SK-N-SH treated with all-trans-retinoic acid at 6 μM for 48 hours (cell line): ENCODE data around the gene PHLDA2.

Source experiments
- ARNTL ChIP-seq: fragments of 450-650 bp; formaldehyde crosslinking; IDR thresholded peaks from 2 replicates; pipeline ENCODE4 v1.5.0; 2020; ENCODE audit warnings: low read depth, mild to moderate bottlenecking, moderate library complexity, borderline replicate concordance
- PPARA ChIP-seq: fragments of 250-450 bp; sonication (Bioruptor Pico); IDR thresholded peaks from 2 replicates; pipeline ENCODE4 v1.5.0; 2020; ENCODE audit warnings: mild to moderate bottlenecking, borderline replicate concordance
- SNAI2 ChIP-seq: fragments of 250-450 bp; sonication (Bioruptor Pico); IDR thresholded peaks from 2 replicates; pipeline ENCODE4 v1.5.0; 2020; ENCODE audit warnings: mild to moderate bottlenecking, moderate library complexity
- TOX ChIP-seq: fragments of 250-450 bp; sonication (Bioruptor Pico); IDR thresholded peaks from 2 replicates; pipeline ENCODE4 v1.8.0; 2021; ENCODE audit warnings: mild to moderate bottlenecking, moderate library complexity, borderline replicate concordance
- ZFP30 ChIP-seq: fragments of 450-650 bp; formaldehyde crosslinking; IDR thresholded peaks from 2 replicates; pipeline ENCODE4 v1.5.0; 2022; ENCODE audit warnings: mild to moderate bottlenecking, moderate library complexity
- ZNF70 ChIP-seq: fragments of 450-650 bp; formaldehyde crosslinking; IDR thresholded peaks from 2 replicates; pipeline ENCODE4 v1.5.0; 2020; ENCODE audit warnings: mild to moderate bottlenecking, moderate library complexity
- TF ChIP-seq, protein P1 (sequence below): fragments of 250-450 bp; sonication (Bioruptor Pico); IDR thresholded peaks from 2 replicates; pipeline ENCODE4 v1.5.1; 2020; ENCODE audit warnings: low read depth, mild to moderate bottlenecking, moderate library complexity
- TF ChIP-seq, protein P2 (sequence below): fragments of 250-450 bp; sonication (Bioruptor Pico); IDR thresholded peaks from 2 replicates; pipeline ENCODE4 v1.8.0; 2020; ENCODE audit warnings: mild to moderate bottlenecking, moderate library complexity, borderline replicate concordance
- TF ChIP-seq, protein P3 (sequence below): fragments of 250-450 bp; sonication (Bioruptor Pico); IDR thresholded peaks from 2 replicates; pipeline ENCODE4 v1.8.0; 2021; ENCODE audit warnings: low read depth, mild to moderate bottlenecking, moderate library complexity, borderline replicate concordance
- TF ChIP-seq, protein P4 (sequence below): fragments of 250-450 bp; sonication (Bioruptor Pico); IDR thresholded peaks from 2 replicates; pipeline ENCODE4 v1.5.0; 2020; ENCODE audit warnings: mild to moderate bottlenecking, moderate library complexity

DNA sequence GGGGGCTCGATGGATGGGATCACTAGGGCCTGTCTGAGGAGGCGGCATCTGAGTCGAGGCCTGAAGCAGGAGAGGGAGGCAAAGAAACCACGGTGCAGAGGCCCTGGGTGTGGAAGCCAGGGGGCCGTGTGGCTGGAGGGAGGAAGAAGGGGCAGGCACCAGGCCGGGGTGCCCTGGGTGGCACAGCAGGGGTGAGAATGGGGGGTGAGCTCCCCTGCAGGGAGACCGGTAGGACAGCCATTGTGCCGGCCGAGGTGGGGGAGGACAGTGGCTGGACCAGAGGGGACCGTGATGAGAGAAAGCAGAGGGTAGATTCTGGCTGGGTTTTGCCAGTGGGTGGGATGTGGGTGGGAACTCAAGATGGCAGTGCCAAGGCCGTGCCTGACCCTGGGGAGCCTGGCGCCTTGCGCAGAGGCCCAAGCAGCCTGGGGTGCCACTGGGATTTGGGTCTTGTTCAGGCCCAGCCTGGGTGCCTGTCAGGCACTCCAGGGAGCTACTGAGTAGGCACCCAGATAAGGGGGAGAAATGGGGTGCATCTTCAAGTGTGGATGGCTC, 18.7 kb downstream of the PHLDA2 start:
- TF ChIP-seq, protein P1, sequence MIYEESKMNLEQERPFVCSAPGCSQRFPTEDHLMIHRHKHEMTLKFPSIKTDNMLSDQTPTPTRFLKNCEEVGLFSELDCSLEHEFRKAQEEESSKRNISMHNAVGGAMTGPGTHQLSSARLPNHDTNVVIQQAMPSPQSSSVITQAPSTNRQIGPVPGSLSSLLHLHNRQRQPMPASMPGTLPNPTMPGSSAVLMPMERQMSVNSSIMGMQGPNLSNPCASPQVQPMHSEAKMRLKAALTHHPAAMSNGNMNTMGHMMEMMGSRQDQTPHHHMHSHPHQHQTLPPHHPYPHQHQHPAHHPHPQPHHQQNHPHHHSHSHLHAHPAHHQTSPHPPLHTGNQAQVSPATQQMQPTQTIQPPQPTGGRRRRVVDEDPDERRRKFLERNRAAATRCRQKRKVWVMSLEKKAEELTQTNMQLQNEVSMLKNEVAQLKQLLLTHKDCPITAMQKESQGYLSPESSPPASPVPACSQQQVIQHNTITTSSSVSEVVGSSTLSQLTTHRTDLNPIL (CRISPR knock-in tag): no peak
- TF ChIP-seq, protein P2, sequence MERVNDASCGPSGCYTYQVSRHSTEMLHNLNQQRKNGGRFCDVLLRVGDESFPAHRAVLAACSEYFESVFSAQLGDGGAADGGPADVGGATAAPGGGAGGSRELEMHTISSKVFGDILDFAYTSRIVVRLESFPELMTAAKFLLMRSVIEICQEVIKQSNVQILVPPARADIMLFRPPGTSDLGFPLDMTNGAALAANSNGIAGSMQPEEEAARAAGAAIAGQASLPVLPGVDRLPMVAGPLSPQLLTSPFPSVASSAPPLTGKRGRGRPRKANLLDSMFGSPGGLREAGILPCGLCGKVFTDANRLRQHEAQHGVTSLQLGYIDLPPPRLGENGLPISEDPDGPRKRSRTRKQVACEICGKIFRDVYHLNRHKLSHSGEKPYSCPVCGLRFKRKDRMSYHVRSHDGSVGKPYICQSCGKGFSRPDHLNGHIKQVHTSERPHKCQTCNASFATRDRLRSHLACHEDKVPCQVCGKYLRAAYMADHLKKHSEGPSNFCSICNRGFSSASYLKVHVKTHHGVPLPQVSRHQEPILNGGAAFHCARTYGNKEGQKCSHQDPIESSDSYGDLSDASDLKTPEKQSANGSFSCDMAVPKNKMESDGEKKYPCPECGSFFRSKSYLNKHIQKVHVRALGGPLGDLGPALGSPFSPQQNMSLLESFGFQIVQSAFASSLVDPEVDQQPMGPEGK (CRISPR knock-in tag): no peak
- TF ChIP-seq, protein P3, sequence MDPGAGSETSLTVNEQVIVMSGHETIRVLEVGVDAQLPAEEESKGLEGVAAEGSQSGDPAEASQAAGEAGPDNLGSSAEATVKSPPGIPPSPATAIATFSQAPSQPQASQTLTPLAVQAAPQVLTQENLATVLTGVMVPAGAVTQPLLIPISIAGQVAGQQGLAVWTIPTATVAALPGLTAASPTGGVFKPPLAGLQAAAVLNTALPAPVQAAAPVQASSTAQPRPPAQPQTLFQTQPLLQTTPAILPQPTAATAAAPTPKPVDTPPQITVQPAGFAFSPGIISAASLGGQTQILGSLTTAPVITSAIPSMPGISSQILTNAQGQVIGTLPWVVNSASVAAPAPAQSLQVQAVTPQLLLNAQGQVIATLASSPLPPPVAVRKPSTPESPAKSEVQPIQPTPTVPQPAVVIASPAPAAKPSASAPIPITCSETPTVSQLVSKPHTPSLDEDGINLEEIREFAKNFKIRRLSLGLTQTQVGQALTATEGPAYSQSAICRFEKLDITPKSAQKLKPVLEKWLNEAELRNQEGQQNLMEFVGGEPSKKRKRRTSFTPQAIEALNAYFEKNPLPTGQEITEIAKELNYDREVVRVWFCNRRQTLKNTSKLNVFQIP (CRISPR knock-in tag): no peak
- TF ChIP-seq PPARA (CRISPR knock-in tag): no peak
- no peak for TF ChIP-seq ZFP30 (CRISPR knock-in tag)
- no peak for TF ChIP-seq ZNF70
- no peak for TF ChIP-seq SNAI2 (CRISPR knock-in tag)
- TF ChIP-seq TOX: no peak
- TF ChIP-seq ARNTL: no peak
- TF ChIP-seq, protein P4, sequence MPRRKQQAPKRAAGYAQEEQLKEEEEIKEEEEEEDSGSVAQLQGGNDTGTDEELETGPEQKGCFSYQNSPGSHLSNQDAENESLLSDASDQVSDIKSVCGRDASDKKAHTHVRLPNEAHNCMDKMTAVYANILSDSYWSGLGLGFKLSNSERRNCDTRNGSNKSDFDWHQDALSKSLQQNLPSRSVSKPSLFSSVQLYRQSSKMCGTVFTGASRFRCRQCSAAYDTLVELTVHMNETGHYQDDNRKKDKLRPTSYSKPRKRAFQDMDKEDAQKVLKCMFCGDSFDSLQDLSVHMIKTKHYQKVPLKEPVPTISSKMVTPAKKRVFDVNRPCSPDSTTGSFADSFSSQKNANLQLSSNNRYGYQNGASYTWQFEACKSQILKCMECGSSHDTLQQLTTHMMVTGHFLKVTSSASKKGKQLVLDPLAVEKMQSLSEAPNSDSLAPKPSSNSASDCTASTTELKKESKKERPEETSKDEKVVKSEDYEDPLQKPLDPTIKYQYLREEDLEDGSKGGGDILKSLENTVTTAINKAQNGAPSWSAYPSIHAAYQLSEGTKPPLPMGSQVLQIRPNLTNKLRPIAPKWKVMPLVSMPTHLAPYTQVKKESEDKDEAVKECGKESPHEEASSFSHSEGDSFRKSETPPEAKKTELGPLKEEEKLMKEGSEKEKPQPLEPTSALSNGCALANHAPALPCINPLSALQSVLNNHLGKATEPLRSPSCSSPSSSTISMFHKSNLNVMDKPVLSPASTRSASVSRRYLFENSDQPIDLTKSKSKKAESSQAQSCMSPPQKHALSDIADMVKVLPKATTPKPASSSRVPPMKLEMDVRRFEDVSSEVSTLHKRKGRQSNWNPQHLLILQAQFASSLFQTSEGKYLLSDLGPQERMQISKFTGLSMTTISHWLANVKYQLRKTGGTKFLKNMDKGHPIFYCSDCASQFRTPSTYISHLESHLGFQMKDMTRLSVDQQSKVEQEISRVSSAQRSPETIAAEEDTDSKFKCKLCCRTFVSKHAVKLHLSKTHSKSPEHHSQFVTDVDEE: no peak
